K562 (cell line): ENCODE data around the gene CXCR5. TPM values are rescaled to one million over a fixed set of nuclear protein-coding genes. Genes with fewer than 3 reads are reported as not detected.

ENCODE experiments used
- ARHGAP35 ChIP-seq: fragments of 450-650 bp; IDR thresholded peaks from 2 replicates; pipeline ENCODE4 v1.6.1; 2018; ENCODE audit not compliant: partially characterized antibody
- BCLAF1 ChIP-seq, 2 experiments: fragments of 450-650 bp in 1 of 2; IDR thresholded peaks; 2 replicates each; pipeline ENCODE4 v1.6.1; 2011 to 2017; ENCODE audit warnings: low read depth in 2 of 2, antibody characterized with exemption in 1 of 2, borderline replicate concordance in 1 of 2, low read length in 1 of 2, mild to moderate bottlenecking in 1 of 2, mixed read lengths in 1 of 2; ENCODE audit not compliant: control insufficient read depth in 1 of 2
- BRD4 ChIP-seq: fragments of 200-600 bp; sonication (generic); IDR thresholded peaks from 2 replicates; pipeline ENCODE4 v1.6.1; 2017; ENCODE audit warnings: inconsistent platforms
- E2F6 ChIP-seq, 2 experiments: IDR thresholded peaks; 2 replicates each; pipeline ENCODE4 v1.6.1; 2011; ENCODE audit warnings: borderline replicate concordance in 1 of 2, control low read depth in 1 of 2, low read depth in 1 of 2, low read length in 1 of 2, mild to moderate bottlenecking in 1 of 2, mixed read lengths in 1 of 2, moderate library complexity in 1 of 2; ENCODE audit not compliant: insufficient read depth in 1 of 2, insufficient read length in 1 of 2, poor library complexity in 1 of 2, severe bottlenecking in 1 of 2; ENCODE audit errors: extremely low read depth in 1 of 2
- ETV1 ChIP-seq: fragments of 450-650 bp; conservative IDR thresholded peaks from 2 replicates; pipeline ENCODE4 v1.6.1; 2016; ENCODE audit warnings: missing genetic modification characterization, control low read depth, low read depth, missing compliant biosample characterization
- KHSRP ChIP-seq: fragments of 450-650 bp; IDR thresholded peaks from 2 replicates; pipeline ENCODE4 v1.6.1; 2017
- MEF2D ChIP-seq: conservative IDR thresholded peaks from 2 replicates; pipeline ENCODE4 v1.6.1; 2016; ENCODE audit warnings: low read depth, missing genetic modification characterization, missing compliant biosample characterization
- NCOA2 ChIP-seq, 2 experiments: fragments of 450-650 bp; IDR thresholded peaks; 2 replicates each; pipeline ENCODE4 v1.6.1; 2018; ENCODE audit warnings: mild to moderate bottlenecking in 2 of 2, moderate library complexity in 1 of 2; ENCODE audit not compliant: partially characterized antibody in 2 of 2
- NFE2L1 ChIP-seq: fragments of 450-650 bp; IDR thresholded peaks from 2 replicates; pipeline ENCODE4 v1.6.1; 2016; ENCODE audit warnings: missing genetic modification characterization, low read depth, mild to moderate bottlenecking, missing compliant biosample characterization, moderate library complexity, borderline replicate concordance
- SP2 ChIP-seq: IDR thresholded peaks from 2 replicates; pipeline ENCODE4 v1.6.1; 2011; ENCODE audit warnings: mild to moderate bottlenecking, low read depth, low read length, moderate library complexity; ENCODE audit not compliant: poor library complexity, severe bottlenecking; ENCODE audit errors: extremely low read depth
- U2AF1 ChIP-seq: fragments of 200-400 bp; formaldehyde crosslinking; optimal IDR thresholded peaks from 2 replicates; pipeline ENCODE3; 2017; ENCODE audit warnings: mild to moderate bottlenecking, low read depth, low read length, moderate library complexity
- ZNF639 ChIP-seq, 2 experiments: fragments of 200-800 bp in 1 of 2; sonication (Bioruptor generic) in 1 of 2; sonication (generic) in 1 of 2; formaldehyde crosslinking in 1 of 2; IDR thresholded peaks in 1 of 2; conservative IDR thresholded peaks in 1 of 2; 2 replicates each; pipeline versions ENCODE4 v1.5.0 to v1.6.1; 2016 to 2020; ENCODE audit warnings: missing compliant biosample characterization in 1 of 2, missing genetic modification characterization in 1 of 2, missing genetic modification reagents in 1 of 2
- ZNF644 ChIP-seq: fragments of 200-800 bp; sonication (Bioruptor generic); IDR thresholded peaks from 2 replicates; pipeline ENCODE4 v1.6.1; 2016; ENCODE audit warnings: low read depth, missing genetic modification characterization, missing compliant biosample characterization
- polyA plus RNA-seq, 8 experiments: library from polyadenylated mRNA; depleted of rRNA in 4 of 8; stranded (reverse) in 5 of 8; unstranded in 3 of 8; fragments of >200 nt; fragmentation: Nextera tagmentation in 2 of 8; fragmentation: Illumina TruSeq in 1 of 8; extraction: Ambion mirVana in 2 of 8; extraction: Trizol in 1 of 8; gene quantifications; 2 replicates each; pipeline versions ENCODE4 v1.2.1 to v1.2.3, GENCODE V29; 2011 to 2014; ENCODE audit warnings: inconsistent platforms in 1 of 8, missing spikeins in 1 of 8
- total RNA-seq, 7 experiments: library from RNA; depleted of rRNA in 6 of 7; stranded (reverse); fragments of >200 nt in 6 of 7; fragmentation: Illumina TruSeq in 2 of 7; extraction: Trizol in 2 of 7; gene quantifications; 2 replicates each; pipeline versions ENCODE4 v1.2.1 to v1.2.3, GENCODE V29; 2011 to 2021; ENCODE audit warnings: low replicate concordance in 1 of 7
- TF ChIP-seq, protein P1 (sequence below): fragments of 250-450 bp; sonication (Bioruptor Pico); IDR thresholded peaks from 2 replicates; pipeline ENCODE4 v1.8.0; 2021; ENCODE audit warnings: moderate library complexity, mild to moderate bottlenecking, inconsistent platforms
- TF ChIP-seq, protein P2 (sequence below): fragments of 450-650 bp; formaldehyde crosslinking; IDR thresholded peaks from 2 replicates; pipeline ENCODE4 v1.4.0; 2020; ENCODE audit warnings: mild to moderate bottlenecking

CXCR5 gene
- total and polyA plus RNA-seq, 9 of the 15 experiments (the other 6 are each of a cell fraction or from before 2014, with no cell fraction given), result 0.03 to 0.06 TPM; not detected in 7

DNA sequence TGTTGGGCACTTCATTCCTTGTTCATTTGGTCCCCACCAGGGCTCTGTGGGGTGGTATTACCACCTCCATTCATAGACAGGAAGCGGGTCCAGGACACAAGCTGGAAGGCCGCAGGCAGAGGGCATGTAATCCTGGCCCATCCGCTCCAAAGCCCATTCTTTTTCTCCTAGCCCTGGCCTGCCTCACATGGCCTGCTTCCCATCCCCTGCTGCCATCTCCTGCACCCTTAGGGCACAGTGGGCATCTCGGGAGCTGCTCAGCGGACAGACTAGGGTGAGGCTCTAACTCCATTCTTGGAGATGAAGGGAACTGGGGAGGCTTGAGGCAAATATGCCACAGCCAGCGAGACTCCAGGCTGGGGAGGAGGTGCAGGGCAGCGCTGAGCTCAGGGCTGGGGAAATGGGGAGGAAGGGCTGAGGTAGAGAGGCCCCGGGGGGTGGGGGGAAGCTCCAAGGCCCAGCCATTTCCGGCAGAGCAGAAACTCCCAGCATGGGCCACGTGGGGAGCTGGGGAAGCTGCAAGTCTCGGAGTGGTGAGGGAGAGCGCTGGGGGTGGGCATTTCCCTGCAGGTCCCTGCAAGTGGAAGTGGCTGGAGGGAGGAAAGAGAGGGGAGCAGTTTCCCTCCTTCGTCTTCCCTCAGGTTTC lies 56.4 kb downstream of the CXCR5 start (continued):
- TF ChIP-seq MEF2D (tag), result no peak
- TF ChIP-seq, protein P1, sequence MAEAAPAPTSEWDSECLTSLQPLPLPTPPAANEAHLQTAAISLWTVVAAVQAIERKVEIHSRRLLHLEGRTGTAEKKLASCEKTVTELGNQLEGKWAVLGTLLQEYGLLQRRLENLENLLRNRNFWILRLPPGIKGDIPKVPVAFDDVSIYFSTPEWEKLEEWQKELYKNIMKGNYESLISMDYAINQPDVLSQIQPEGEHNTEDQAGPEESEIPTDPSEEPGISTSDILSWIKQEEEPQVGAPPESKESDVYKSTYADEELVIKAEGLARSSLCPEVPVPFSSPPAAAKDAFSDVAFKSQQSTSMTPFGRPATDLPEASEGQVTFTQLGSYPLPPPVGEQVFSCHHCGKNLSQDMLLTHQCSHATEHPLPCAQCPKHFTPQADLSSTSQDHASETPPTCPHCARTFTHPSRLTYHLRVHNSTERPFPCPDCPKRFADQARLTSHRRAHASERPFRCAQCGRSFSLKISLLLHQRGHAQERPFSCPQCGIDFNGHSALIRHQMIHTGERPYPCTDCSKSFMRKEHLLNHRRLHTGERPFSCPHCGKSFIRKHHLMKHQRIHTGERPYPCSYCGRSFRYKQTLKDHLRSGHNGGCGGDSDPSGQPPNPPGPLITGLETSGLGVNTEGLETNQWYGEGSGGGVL (CRISPR knock-in tag), result no peak
- peak; percentile 15 to 61 for TF ChIP-seq E2F6 (IDR thresholded peaks at IDR 0.05; ENCODE audit: borderline replicate concordance in 1 of 2, extremely low read depth in 1 of 2, insufficient read depth in 1 of 2, insufficient read length in 1 of 2, low read depth in 1 of 2, low read length in 1 of 2, poor library complexity in 1 of 2, severe bottlenecking in 1 of 2)
- no peak for TF ChIP-seq BCLAF1 (IDR thresholded peaks at IDR 0.05; ENCODE audit: borderline replicate concordance in 1 of 2, control insufficient read depth in 1 of 2, low read depth in 2 of 2, low read length in 1 of 2)
- no peak for TF ChIP-seq ZNF644 (tag)
- no peak for TF ChIP-seq ZNF639 (CRISPR knock-in tag; conservative IDR thresholded peaks at IDR 0.05 in 1 of 2, IDR thresholded peaks at IDR 0.05 in 1 of 2)
- TF ChIP-seq KHSRP, result no peak
- no peak for TF ChIP-seq SP2
- no peak for TF ChIP-seq NFE2L1 (tag)
- no peak for TF ChIP-seq U2AF1
- TF ChIP-seq ETV1 (tag), result peak; percentile 44; the same call in 1 of the 2 replicates
- TF ChIP-seq, protein P2, sequence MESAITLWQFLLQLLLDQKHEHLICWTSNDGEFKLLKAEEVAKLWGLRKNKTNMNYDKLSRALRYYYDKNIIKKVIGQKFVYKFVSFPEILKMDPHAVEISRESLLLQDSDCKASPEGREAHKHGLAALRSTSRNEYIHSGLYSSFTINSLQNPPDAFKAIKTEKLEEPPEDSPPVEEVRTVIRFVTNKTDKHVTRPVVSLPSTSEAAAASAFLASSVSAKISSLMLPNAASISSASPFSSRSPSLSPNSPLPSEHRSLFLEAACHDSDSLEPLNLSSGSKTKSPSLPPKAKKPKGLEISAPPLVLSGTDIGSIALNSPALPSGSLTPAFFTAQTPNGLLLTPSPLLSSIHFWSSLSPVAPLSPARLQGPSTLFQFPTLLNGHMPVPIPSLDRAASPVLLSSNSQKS (CRISPR knock-in tag), result no peak
- TF ChIP-seq ARHGAP35, result no peak
- TF ChIP-seq BRD4, result no peak
- no peak for TF ChIP-seq NCOA2 (IDR thresholded peaks at IDR 0.05; ENCODE audit: partially characterized antibody in 2 of 2)
